IgD-negative memory B cell (primary cell): ENCODE results near the gene NRP2. TPM values are rescaled to one million over a fixed set of nuclear protein-coding genes. Genes with fewer than 3 reads are reported as not detected.

Experiments used
- H3K27ac Mint-ChIP-seq, 3 donors: one replicate each; pipeline ENCODE4 v1.8.0; 2020 to 2022; ENCODE audit warnings: mild to moderate bottlenecking in 3 of 3, mixed read lengths in 3 of 3, moderate library complexity in 1 of 3
- H3K27me3 Mint-ChIP-seq: one replicate; pipeline ENCODE4 v1.8.0; 2021; ENCODE audit warnings: mixed read lengths
- H3K36me3 Mint-ChIP-seq: one replicate; pipeline ENCODE4 v1.8.0; 2020; ENCODE audit warnings: mild to moderate bottlenecking, mixed read lengths
- H3K4me1 Mint-ChIP-seq, 3 donors: one replicate each; pipeline ENCODE4 v1.8.0; 2020 to 2022; ENCODE audit warnings: mixed read lengths in 3 of 3, mild to moderate bottlenecking in 1 of 3
- H3K4me3 Mint-ChIP-seq, 4 donors: one replicate each; pipeline ENCODE4 v1.8.0; 2020 to 2022; ENCODE audit warnings: mild to moderate bottlenecking in 4 of 4, mixed read lengths in 4 of 4, moderate library complexity in 3 of 4
- H3K9me3 Mint-ChIP-seq, 3 donors: one replicate each; pipeline ENCODE4 v1.8.0; 2020 to 2021; ENCODE audit warnings: mixed read lengths in 3 of 3, mild to moderate bottlenecking in 1 of 3
- polyA plus RNA-seq: library from polyadenylated mRNA; unstranded; fragments of 300-500 nt; fragmentation: Illumina TruSeq; gene quantifications from one replicate; pipeline ENCODE4 v1.2.3, GENCODE V29; 2021

The NRP2 gene
- polyA plus RNA-seq = 0.55 TPM

DNA sequence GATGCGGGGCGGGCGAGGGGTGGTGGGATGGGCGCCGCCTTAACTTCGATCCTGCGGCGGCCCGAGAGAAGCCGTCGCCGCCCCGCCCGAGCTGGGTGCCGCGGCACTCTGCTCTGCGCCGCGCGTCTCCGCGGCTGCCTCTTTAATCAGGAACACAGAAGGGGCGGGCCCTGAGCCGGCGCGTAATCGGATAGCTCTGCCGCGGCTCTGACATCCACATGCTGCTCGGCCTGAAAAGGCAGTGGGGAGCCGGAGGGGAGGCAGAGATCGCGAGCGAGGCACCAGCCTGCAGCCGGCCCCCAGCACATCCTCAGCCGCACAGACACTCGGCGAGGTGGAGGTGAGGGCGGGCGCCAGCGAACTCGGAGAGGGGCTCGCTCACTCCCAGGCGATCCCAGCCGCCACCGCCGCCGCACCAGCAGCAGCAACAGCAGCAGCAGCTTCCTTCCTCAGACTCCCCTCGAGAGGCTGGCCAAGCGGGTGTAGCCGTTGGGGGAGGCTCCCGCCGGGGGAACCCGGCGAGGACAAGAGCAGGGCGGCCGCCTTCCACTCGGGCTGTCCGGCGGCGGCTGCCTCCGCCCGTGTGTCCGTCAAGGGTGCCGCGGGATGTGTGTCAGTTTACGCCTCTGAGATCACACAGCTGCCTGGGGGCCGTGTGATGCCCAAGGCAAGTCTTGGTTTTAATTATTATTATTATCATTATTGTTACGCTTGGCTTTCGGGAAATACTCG is at the start of gene NRP2:
TSS of gene NRP2 (plus strand) at position 263 of the 732 bp plus-strand sequence. CDS start 790 bp downstream, outside the sequence.
- H3K36me3 Mint-ChIP-seq = no peaks in the 10 kb centered on the region
- H3K9me3 Mint-ChIP-seq = no peaks in the 10 kb centered on the region
- peaks cover 23 to 34% (median 24%) of the 10 kb centered on the region in 3 donors for H3K4me1 Mint-ChIP-seq
- peak within 1 kb of the TSS in 1 of 3 donors; percentile 67 for H3K27ac Mint-ChIP-seq
- peaks cover 49% of the 10 kb centered on the region for H3K27me3 Mint-ChIP-seq
- peak within 1 kb of the TSS; percentile 90 to 96 (median 91) for H3K4me3 Mint-ChIP-seq

DNA sequence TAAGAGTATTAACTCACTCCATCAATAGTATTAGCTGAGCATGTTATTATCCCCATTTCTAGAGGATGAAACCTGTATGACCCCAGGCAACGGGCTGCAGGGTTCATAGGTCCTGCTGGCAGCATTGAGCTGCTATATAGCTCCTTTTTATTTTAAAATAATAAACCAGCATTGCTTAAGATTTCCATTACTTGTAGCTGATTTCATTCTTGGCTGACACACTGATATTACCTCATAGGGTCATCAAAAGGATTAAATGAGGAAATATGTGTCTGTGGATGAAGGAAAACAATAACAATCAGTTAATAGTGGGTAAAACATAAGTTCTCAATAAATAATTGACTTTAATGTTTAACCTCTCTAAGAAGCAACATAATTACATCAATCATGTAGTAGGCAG is 48.3 kb upstream of the NRP2 start:
- Mint-ChIP-seq H3K4me3 (no peak overlapping the region), H3K9me3 (no peaks in the 10 kb centered on the region), H3K27me3 (peaks cover 16% of the 10 kb centered on the region), H3K36me3 (no peaks in the 10 kb centered on the region), H3K4me1 (peaks cover 0 to 2% (median 0%) of the 10 kb centered on the region in 3 donors), H3K27ac (no peak overlapping the region)

- Mint-ChIP-seq H3K4me1 (peaks cover 0 to 2% (median 0%) of the 10 kb centered on the region in 3 donors), H3K27ac (no peak overlapping the region), H3K4me3 (no peak overlapping the region), H3K36me3 (no peaks in the 10 kb centered on the region), H3K27me3 (peaks cover 21% of the 10 kb centered on the region), H3K9me3 (peaks cover 0 to 2% (median 0%) of the 10 kb centered on the region in 3 donors)
Observed at GRCh38 chr2:205636549-205637319, 45.6 kb upstream of the NRP2 start.

GRCh38 chr2:205637320-205637602 is 45.0 kb upstream of the NRP2 start:
- H3K27ac Mint-ChIP-seq = no peak overlapping the region
- H3K9me3 Mint-ChIP-seq = peaks cover 0 to 2% (median 0%) of the 10 kb centered on the region in 3 donors
- no peaks in the 10 kb centered on the region for H3K36me3 Mint-ChIP-seq
- peaks cover 0 to 1% (median 0%) of the 10 kb centered on the region in 3 donors for H3K4me1 Mint-ChIP-seq
- peak overlapping the region in 1 of 4 donors; percentile 30 for H3K4me3 Mint-ChIP-seq
- H3K27me3 Mint-ChIP-seq = peaks cover 21% of the 10 kb centered on the region

DNA sequence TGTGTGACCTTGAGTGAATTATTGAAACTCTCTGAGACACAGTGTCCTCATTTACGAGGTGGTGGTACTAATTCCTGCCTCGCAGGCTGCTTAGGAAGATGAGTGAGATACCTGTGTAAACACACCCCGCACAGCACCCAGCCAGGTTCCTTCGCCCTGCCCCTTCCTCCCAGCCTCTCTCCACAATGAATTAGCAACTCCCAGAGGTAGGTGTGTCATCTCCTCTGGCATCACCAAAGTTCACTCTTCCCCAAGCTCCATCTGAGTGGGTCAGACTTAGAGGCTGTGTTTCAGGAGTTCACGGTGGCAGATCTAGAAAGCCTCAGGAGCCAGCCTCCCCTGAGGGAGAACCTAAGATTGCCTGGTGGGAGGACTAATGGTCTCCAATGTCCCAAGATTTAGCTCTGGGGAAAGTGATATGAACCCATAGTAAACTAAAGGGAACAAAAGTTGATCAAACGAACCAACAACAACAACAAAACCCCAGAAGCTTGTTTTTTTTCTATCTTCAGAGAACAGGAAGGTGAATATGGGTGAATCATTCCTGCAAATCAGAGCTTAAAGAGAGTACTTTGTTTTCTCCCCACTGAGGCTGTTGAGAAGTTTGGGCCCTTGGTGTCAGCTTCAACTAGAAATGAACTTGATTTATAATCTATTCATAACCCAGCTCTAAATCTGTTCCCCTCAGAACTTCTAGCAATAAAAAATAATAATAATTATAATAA is 44.4 kb upstream of the NRP2 start:
- no peak overlapping the region for H3K27ac Mint-ChIP-seq
- H3K27me3 Mint-ChIP-seq = peaks cover 23% of the 10 kb centered on the region
- H3K9me3 Mint-ChIP-seq = peaks cover 0 to 2% (median 0%) of the 10 kb centered on the region in 3 donors
- H3K36me3 Mint-ChIP-seq = no peaks in the 10 kb centered on the region
- H3K4me3 Mint-ChIP-seq = peak overlapping the region in 1 of 4 donors; percentile 30
- no peaks in the 10 kb centered on the region for H3K4me1 Mint-ChIP-seq

DNA sequence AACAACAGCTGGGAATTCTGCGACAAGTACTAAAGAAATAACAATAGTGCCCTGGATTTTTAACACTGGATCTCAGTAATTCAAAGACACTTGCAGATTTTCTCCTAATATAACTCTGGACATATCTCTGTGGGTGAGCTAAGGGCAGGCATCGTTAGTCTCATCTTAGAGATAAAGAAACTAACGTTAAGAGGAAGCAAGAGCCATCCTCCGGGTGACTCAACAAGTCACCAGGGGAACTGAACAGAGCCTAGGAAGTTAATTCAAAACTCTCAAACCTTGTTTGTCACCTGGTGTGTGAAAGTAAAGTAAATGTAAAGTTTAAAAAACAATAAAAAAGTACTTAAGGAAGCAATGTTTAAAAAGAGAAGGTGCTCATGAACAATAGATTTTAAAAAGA is 41.6 kb upstream of the NRP2 start:
- no peaks in the 10 kb centered on the region for H3K4me1 Mint-ChIP-seq
- no peak overlapping the region for H3K27ac Mint-ChIP-seq

GRCh38 chr2:205642599-205643356 is 39.5 kb upstream of the NRP2 start:
- H3K9me3 Mint-ChIP-seq = peaks cover 0 to 2% (median 0%) of the 10 kb centered on the region in 3 donors
- H3K27me3 Mint-ChIP-seq = peaks cover 25% of the 10 kb centered on the region
- H3K36me3 Mint-ChIP-seq = no peaks in the 10 kb centered on the region
- no peak overlapping the region for H3K4me3 Mint-ChIP-seq
- H3K27ac Mint-ChIP-seq = no peak overlapping the region
- peaks cover 7 to 12% (median 8%) of the 10 kb centered on the region in 3 donors for H3K4me1 Mint-ChIP-seq

More for the DNA sequence above, 41.6 kb upstream of the NRP2 start:
- Mint-ChIP-seq H3K4me3 (no peak overlapping the region), H3K36me3 (no peaks in the 10 kb centered on the region), H3K27me3 (peaks cover 25% of the 10 kb centered on the region), H3K9me3 (peaks cover 0 to 2% (median 0%) of the 10 kb centered on the region in 3 donors)

DNA sequence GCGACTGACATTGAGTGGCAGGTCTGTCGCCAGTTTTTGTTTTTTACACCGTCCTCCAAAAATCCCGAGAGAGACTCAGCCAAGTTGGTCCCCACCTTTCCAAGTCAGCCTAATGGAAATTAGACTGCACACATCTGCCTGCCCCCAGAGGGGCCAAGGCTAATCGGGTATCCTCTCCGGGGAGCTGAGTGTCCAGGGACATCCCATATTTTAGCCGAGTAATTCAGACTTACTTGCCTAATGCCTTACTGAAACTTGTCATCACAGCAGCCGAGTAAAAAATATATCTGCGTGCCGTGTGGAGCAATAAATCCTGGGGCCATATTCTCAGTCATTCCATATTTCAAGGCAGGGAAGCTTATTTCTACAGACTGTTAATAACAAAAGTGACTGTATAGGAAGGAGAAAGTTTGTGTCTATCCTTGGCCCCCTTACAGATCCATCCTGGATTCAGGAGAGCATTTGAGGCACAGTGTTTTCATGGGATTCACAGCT is 38.9 kb upstream of the NRP2 start:
- Mint-ChIP-seq H3K9me3 (peaks cover 0 to 2% (median 0%) of the 10 kb centered on the region in 3 donors), H3K4me3 (no peak overlapping the region), H3K4me1 (peaks cover 7 to 12% (median 8%) of the 10 kb centered on the region in 3 donors), H3K27ac (no peak overlapping the region), H3K36me3 (no peaks in the 10 kb centered on the region), H3K27me3 (peaks cover 28% of the 10 kb centered on the region)

DNA sequence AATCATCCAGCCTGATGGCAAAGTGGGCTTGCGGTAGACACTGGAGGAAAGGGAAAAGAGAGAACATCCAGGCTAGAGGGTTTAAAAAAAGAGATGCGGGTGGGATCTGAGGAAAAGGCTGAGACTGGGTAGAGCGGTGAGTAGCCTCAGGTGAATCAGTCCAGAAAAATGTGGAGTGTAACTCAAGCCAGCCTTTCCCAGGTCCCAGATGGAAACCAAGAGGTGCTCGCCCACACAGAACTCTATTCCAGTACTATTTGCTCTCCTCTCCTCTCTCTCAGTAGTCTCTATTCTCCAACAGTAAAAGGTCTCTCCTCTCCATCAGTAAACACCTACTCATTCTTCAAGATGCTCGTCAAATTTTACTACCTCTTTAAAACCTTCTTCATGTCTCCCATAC is 38.3 kb upstream of the NRP2 start:
- H3K9me3 Mint-ChIP-seq = peaks cover 0 to 2% (median 0%) of the 10 kb centered on the region in 3 donors
- no peak overlapping the region for H3K4me3 Mint-ChIP-seq
- H3K36me3 Mint-ChIP-seq = no peaks in the 10 kb centered on the region
- peaks cover 7 to 12% (median 8%) of the 10 kb centered on the region in 3 donors for H3K4me1 Mint-ChIP-seq
- H3K27ac Mint-ChIP-seq = no peak overlapping the region
- H3K27me3 Mint-ChIP-seq = peaks cover 29% of the 10 kb centered on the region

GRCh38 chr2:205646680-205647079 is 35.6 kb upstream of the NRP2 start:
- Mint-ChIP-seq H3K9me3 (no peaks in the 10 kb centered on the region), H3K27ac (no peak overlapping the region), H3K4me1 (peaks cover 7 to 12% (median 8%) of the 10 kb centered on the region in 3 donors), H3K36me3 (peaks cover 2% of the 10 kb centered on the region), H3K4me3 (peak overlapping the region in 1 of 4 donors; percentile 6), H3K27me3 (peaks cover 36% of the 10 kb centered on the region)

DNA sequence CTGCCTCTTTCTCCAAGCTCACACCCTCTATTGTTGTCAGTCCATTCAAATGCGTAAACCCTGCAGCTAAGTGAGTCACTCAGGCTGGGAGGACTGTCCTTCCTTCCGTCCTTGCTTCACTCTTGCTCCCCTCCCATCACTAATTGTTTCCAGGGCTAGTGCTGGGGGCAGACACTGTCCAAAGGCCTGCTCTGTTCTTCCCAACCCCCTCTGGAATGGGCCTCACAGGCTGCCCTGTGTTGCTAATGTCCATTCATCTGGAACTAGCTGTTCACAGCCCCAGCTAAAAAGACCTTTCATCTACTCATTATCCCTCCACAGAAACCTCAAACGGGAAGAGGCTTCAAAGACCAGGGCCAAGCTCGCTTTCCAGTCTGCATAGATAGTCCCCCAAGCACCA is 31.9 kb upstream of the NRP2 start:
- Mint-ChIP-seq H3K27me3 (peaks cover 28% of the 10 kb centered on the region), H3K4me1 (peaks cover 7 to 12% (median 8%) of the 10 kb centered on the region in 3 donors), H3K36me3 (peaks cover 2% of the 10 kb centered on the region), H3K4me3 (no peak overlapping the region), H3K27ac (no peak overlapping the region), H3K9me3 (no peaks in the 10 kb centered on the region)

GRCh38 chr2:205650931-205651330 is 31.4 kb upstream of the NRP2 start:
- Mint-ChIP-seq H3K27ac (no peak overlapping the region), H3K36me3 (peaks cover 2% of the 10 kb centered on the region), H3K9me3 (no peaks in the 10 kb centered on the region), H3K27me3 (peaks cover 28% of the 10 kb centered on the region), H3K4me1 (peaks cover 7 to 12% (median 8%) of the 10 kb centered on the region in 3 donors), H3K4me3 (no peak overlapping the region)

GRCh38 chr2:205651719-205652118 is 30.6 kb upstream of the NRP2 start:
- no peaks in the 10 kb centered on the region for H3K9me3 Mint-ChIP-seq
- H3K27me3 Mint-ChIP-seq = peaks cover 28% of the 10 kb centered on the region
- H3K27ac Mint-ChIP-seq = no peak overlapping the region
- no peak overlapping the region for H3K4me3 Mint-ChIP-seq
- H3K4me1 Mint-ChIP-seq = peaks cover 2 to 5% (median 2%) of the 10 kb centered on the region in 3 donors
- H3K36me3 Mint-ChIP-seq = peaks cover 2% of the 10 kb centered on the region

- Mint-ChIP-seq H3K9me3 (peaks cover 0 to 2% (median 0%) of the 10 kb centered on the region in 3 donors), H3K27ac (no peak overlapping the region), H3K27me3 (peaks cover 22% of the 10 kb centered on the region), H3K4me1 (no peaks in the 10 kb centered on the region), H3K4me3 (no peak overlapping the region), H3K36me3 (no peaks in the 10 kb centered on the region)
Observed at GRCh38 chr2:205654878-205655605, 27.3 kb upstream of the NRP2 start.
